ENCODE measurements around the gene VTI1A. TPM values are rescaled to one million over a fixed set of nuclear protein-coding genes. Genes with fewer than 3 reads are reported as not detected.

The VTI1A gene
- total and polyA plus RNA-seq, 2 of the 4 experiments (the other 2 are of a cell fraction): 9.7 to 24.9 TPM

GRCh38 chr10:112689327-112690072 is 242.5 kb downstream of the VTI1A start:
- dilution Hi-C loops (cut with HindIII; ENCODE audit: low sequenced_read_pairs, unreplicated experiment) (no loop called here), intact Hi-C loops (cut with micrococcal nuclease) (no loop called here), in situ Hi-C loops (cut with MboI; ENCODE audit: low sequenced_read_pairs) (no loop called here)
- Histone ChIP-seq H3K18ac (ENCODE audit: low read depth, low read length) (no peak overlapping the region), H3K27ac (ENCODE audit: insufficient read depth, low read length) (no peak overlapping the region), H2AK9ac (replicated peaks; ENCODE audit: low read depth, low read length, poor library complexity) (no peak overlapping the region), H3K56ac (ENCODE audit: extremely low read depth, insufficient read depth, low read length) (no peak overlapping the region), H2BK20ac (ENCODE audit: low read depth, low read length) (no peak overlapping the region), H3K9me1 (ENCODE audit: insufficient read depth, low read length) (peaks cover 3% of the 10 kb centered on the region; the same call in 1 of the 2 replicates), H2BK5ac (ENCODE audit: low read depth, low read length, poor library complexity, severe bottlenecking) (no peak overlapping the region), H4K20me1 (ENCODE audit: insufficient read depth, low read length) (no peaks in the 10 kb centered on the region), H3K27me3 (ENCODE audit: control insufficient read depth, insufficient read depth, low read length) (no peaks in the 10 kb centered on the region), H3K4me3 (ENCODE audit: insufficient read depth, low read depth, low read length) (no peak overlapping the region), H4K8ac (ENCODE audit: low read depth in 2 of 2, low read length in 2 of 2) (no peak overlapping the region), H3K36me3 (ENCODE audit: control insufficient read depth, insufficient read depth, low read length) (no peaks in the 10 kb centered on the region), H3K9ac (ENCODE audit: low read depth, low read length) (no peak overlapping the region), H3K4me1 (ENCODE audit: control insufficient read depth, insufficient read depth, low read length) (no peaks in the 10 kb centered on the region), H3K23ac (ENCODE audit: low read depth, low read length) (no peak overlapping the region), H3K4me2 (ENCODE audit: low read depth, low read length) (no peak overlapping the region), H4K91ac (ENCODE audit: insufficient read depth, low read depth, low read length) (no peak overlapping the region), H4K5ac (ENCODE audit: low read depth, low read length) (no peak overlapping the region), H3K79me1 (ENCODE audit: low read depth in 1 of 2, low read length in 2 of 2) (no peaks in the 10 kb centered on the region), H3K14ac (replicated peaks; ENCODE audit: low read depth, low read length) (no peak overlapping the region), H2AK5ac (ENCODE audit: low read depth, low read length) (no peak overlapping the region), H2BK120ac (ENCODE audit: low read depth, low read length) (no peak overlapping the region), H2AFZ (replicated peaks; ENCODE audit: low read length, poor library complexity) (no peak overlapping the region), H3K4ac (ENCODE audit: low read depth, low read length) (no peak overlapping the region), H2BK15ac (ENCODE audit: low read depth, low read length) (no peak overlapping the region), H3K9me3 (ENCODE audit: control insufficient read depth, insufficient read depth, low read length) (no peaks in the 10 kb centered on the region)
- TF ChIP-seq RAD21 (IDR thresholded peaks at IDR 0.05; ENCODE audit: low read length) (peak; percentile 40), POLR2A (IDR thresholded peaks at IDR 0.05; ENCODE audit: low read depth, low read length) (no peak), USF2 (IDR thresholded peaks at IDR 0.05; ENCODE audit: low read depth, low read length) (no peak), ELK1 (IDR thresholded peaks at IDR 0.05; ENCODE audit: borderline replicate concordance, low read depth, low read length) (no peak), BHLHE40 (IDR thresholded peaks at IDR 0.05; ENCODE audit: low read depth, low read length) (no peak), FOS (IDR thresholded peaks at IDR 0.05; ENCODE audit: low read depth, low read length) (no peak), SMC3 (IDR thresholded peaks at IDR 0.05; ENCODE audit: low read depth, low read length) (peak; percentile 22; the same call in 1 of the 2 replicates), CEBPB (IDR thresholded peaks at IDR 0.05; ENCODE audit: low read depth, low read length) (no peak), RCOR1 (IDR thresholded peaks at IDR 0.05; ENCODE audit: insufficient replicate concordance, low read length) (no peak), CHD1 (IDR thresholded peaks at IDR 0.05; ENCODE audit: low read depth, low read length) (no peak), MAFK (IDR thresholded peaks at IDR 0.05; ENCODE audit: low read depth, low read length) (no peak), RFX5 (IDR thresholded peaks at IDR 0.05; ENCODE audit: low read depth, low read length) (no peak), MAZ (IDR thresholded peaks at IDR 0.05; ENCODE audit: borderline replicate concordance, low read depth, low read length) (no peak), CTCF (conservative IDR thresholded peaks at IDR 0.05; ENCODE audit: low read depth, low read length) (peak; percentile 32; the same call in 1 of the 2 replicates), NFE2L2 (IDR thresholded peaks at IDR 0.05; ENCODE audit: low read depth, low read length) (no peak)
- WGBS, 2 experiments (ENCODE audit: extremely low coverage in 2 of 2, insufficient read length in 1 of 2): 47% methylated on average over 3 of the region's 4 CpGs; no CpG with 5 or more reads in 1 of the 2 experiments
- 0 out of 2 replicates have a peak, but pooled peaks have one; percentile 40 for ATAC-seq (ENCODE audit: low read depth)
- peak; percentile 5 for DNase-seq
- BruUV-seq (replicated peaks): no TSS peak
- ChIA-PET POLR2A (ENCODE audit: unreplicated experiment) (no interaction called here), CTCF (interaction anchor here (0.9 kb wide), 1 partner anchor 19 kb away, joined by 3 read pairs; no protein-coding TSS in a partner anchor)

All from IMR-90 (cell line).